Karpas-422 (cell line): ENCODE results near the gene HES7. TPM values are rescaled to one million over a fixed set of nuclear protein-coding genes. Genes with fewer than 3 reads are reported as not detected.
A peak's percentile ranks its signal among the peaks of the same experiment; 100 is the strongest.

ENCODE experiments used
- DNase-seq: peaks from one replicate; pipeline ENCODE4 v3.0.0-alpha.2; 2015
- H2AFZ ChIP-seq: fragments of 200-600 bp; sonication (generic); 2 replicates; pipeline ENCODE4 v1.6.1; 2014; ENCODE audit warnings: antibody characterized with exemption, low read length, mixed read lengths
- H3K27ac ChIP-seq: fragments of 200-600 bp; sonication (generic); 2 replicates; pipeline ENCODE4 v1.5.1; 2014; ENCODE audit warnings: mild to moderate bottlenecking, low read length, moderate library complexity
- H3K27me3 ChIP-seq: fragments of 200-600 bp; sonication (generic); 2 replicates; pipeline ENCODE4 v1.6.1; 2014; ENCODE audit warnings: low read length, mixed read lengths
- H3K36me3 ChIP-seq: fragments of 200-600 bp; sonication (generic); 2 replicates; pipeline ENCODE4 v1.6.1; 2014; ENCODE audit warnings: low read length, mixed read lengths; ENCODE audit not compliant: insufficient read depth
- H3K4me1 ChIP-seq: fragments of 200-600 bp; sonication (generic); 2 replicates; pipeline ENCODE4 v1.6.1; 2014; ENCODE audit warnings: mild to moderate bottlenecking, low read length, mixed read lengths
- H3K4me2 ChIP-seq: fragments of 200-600 bp; sonication (generic); 2 replicates; pipeline ENCODE4 v1.6.1; 2014; ENCODE audit warnings: low read length, low read depth, mild to moderate bottlenecking; ENCODE audit not compliant: poor library complexity, severe bottlenecking
- H3K4me3 ChIP-seq: fragments of 200-600 bp; sonication (generic); 2 replicates; pipeline ENCODE4 v1.5.1; 2014; ENCODE audit warnings: mild to moderate bottlenecking, antibody characterized with exemption, low read length, mixed read lengths
- H3K79me2 ChIP-seq: fragments of 200-600 bp; sonication (generic); 2 replicates; pipeline ENCODE4 v1.6.1; 2014; ENCODE audit warnings: mild to moderate bottlenecking, low read length, mixed read lengths
- H3K9ac ChIP-seq: fragments of 200-600 bp; sonication (generic); 2 replicates; pipeline ENCODE4 v1.6.0; 2014; ENCODE audit warnings: low read length
- H3K9me2 ChIP-seq: fragments of 200-600 bp; sonication (generic), shearing (Covaris generic); replicated peaks from 2 replicates; pipeline ENCODE4 v1.6.0; 2014; ENCODE audit warnings: mild to moderate bottlenecking, low read length, moderate library complexity; ENCODE audit not compliant: insufficient read depth
- H3K9me3 ChIP-seq: fragments of 300-700, 200-600 bp; sonication (generic); 2 replicates; pipeline ENCODE4 v1.6.1; 2014; ENCODE audit warnings: low read length, mixed read lengths
- H4K20me1 ChIP-seq: fragments of 200-600 bp; sonication (generic); 2 replicates; pipeline ENCODE4 v1.6.1; 2014; ENCODE audit warnings: mild to moderate bottlenecking, antibody characterized with exemption, low read length, low read depth; ENCODE audit not compliant: insufficient read depth
- total RNA-seq: library from RNA; depleted of rRNA; stranded (reverse); fragments of >200 nt; shearing (Covaris generic); gene quantifications from 2 replicates; pipeline ENCODE4 v1.2.3, GENCODE V29; 2014; ENCODE audit warnings: low replicate concordance

Gene HES7
- total RNA-seq, 1 experiment from 2014 or later: 0.37 TPM

- H3K4me1 ChIP-seq: peaks cover 2% of the 10 kb centered on the region; the same call in 1 of the 2 replicates
- H2AFZ ChIP-seq: no peak overlapping the region
- no peaks in the 10 kb centered on the region for H3K36me3 ChIP-seq
- DNase-seq: no peak
- H3K4me3 ChIP-seq: no peak overlapping the region
- H3K27ac ChIP-seq: no peak overlapping the region
- H3K9me2 ChIP-seq: no peaks in the 10 kb centered on the region
- H3K9ac ChIP-seq: no peak overlapping the region
- no peaks in the 10 kb centered on the region for H4K20me1 ChIP-seq
- H3K79me2 ChIP-seq: no peaks in the 10 kb centered on the region
- no peak overlapping the region for H3K4me2 ChIP-seq
- no peaks in the 10 kb centered on the region for H3K9me3 ChIP-seq
- no peaks in the 10 kb centered on the region for H3K27me3 ChIP-seq
These were observed 23.8 kb downstream of the HES7 start for GRCh38 chr17:8100111-8100510.

GRCh38 chr17:8096541-8096940, 27.4 kb downstream of the HES7 start:
- H3K4me1 ChIP-seq: peaks cover 4% of the 10 kb centered on the region
- no peak overlapping the region for H3K27ac ChIP-seq
- no peaks in the 10 kb centered on the region for H4K20me1 ChIP-seq
- no peaks in the 10 kb centered on the region for H3K36me3 ChIP-seq
- H3K4me2 ChIP-seq: no peak overlapping the region
- H3K9ac ChIP-seq: no peak overlapping the region
- H3K27me3 ChIP-seq: no peaks in the 10 kb centered on the region
- no peaks in the 10 kb centered on the region for H3K79me2 ChIP-seq
- H3K9me3 ChIP-seq: no peaks in the 10 kb centered on the region
- H2AFZ ChIP-seq: no peak overlapping the region
- DNase-seq: no peak
- H3K4me3 ChIP-seq: no peak overlapping the region
- no peaks in the 10 kb centered on the region for H3K9me2 ChIP-seq

GRCh38 chr17:8095361-8095760, 28.5 kb downstream of the HES7 start:
- H2AFZ ChIP-seq: no peak overlapping the region
- H3K79me2 ChIP-seq: no peaks in the 10 kb centered on the region
- no peak overlapping the region for H3K4me3 ChIP-seq
- no peaks in the 10 kb centered on the region for H3K9me2 ChIP-seq
- no peaks in the 10 kb centered on the region for H3K36me3 ChIP-seq
- no peak overlapping the region for H3K27ac ChIP-seq
- DNase-seq: no peak
- no peaks in the 10 kb centered on the region for H3K27me3 ChIP-seq
- H3K4me2 ChIP-seq: no peak overlapping the region
- H3K9ac ChIP-seq: no peak overlapping the region
- no peaks in the 10 kb centered on the region for H4K20me1 ChIP-seq
- peaks cover 16% of the 10 kb centered on the region for H3K4me1 ChIP-seq
- H3K9me3 ChIP-seq: no peaks in the 10 kb centered on the region

GRCh38 chr17:8091033-8091687, 32.7 kb downstream of the HES7 start:
- H2AFZ ChIP-seq: peak overlapping the region; percentile 68; the same call in 1 of the 2 replicates
- peaks cover 30% of the 10 kb centered on the region for H3K4me1 ChIP-seq
- no peaks in the 10 kb centered on the region for H3K36me3 ChIP-seq
- H3K9me3 ChIP-seq: no peaks in the 10 kb centered on the region
- no peaks in the 10 kb centered on the region for H3K9me2 ChIP-seq
- peak; percentile 97 for DNase-seq
- H4K20me1 ChIP-seq: no peaks in the 10 kb centered on the region
- peak overlapping the region; percentile 88 for H3K4me2 ChIP-seq
- H3K27me3 ChIP-seq: no peaks in the 10 kb centered on the region
- peak overlapping the region; percentile 63 for H3K9ac ChIP-seq
- H3K4me3 ChIP-seq: peak overlapping the region; percentile 61; the same call in 1 of the 2 replicates
- H3K27ac ChIP-seq: no peak overlapping the region
- no peaks in the 10 kb centered on the region for H3K79me2 ChIP-seq

GRCh38 chr17:8089728-8090127, 34.2 kb downstream of the HES7 start:
- DNase-seq: no peak
- H3K36me3 ChIP-seq: no peaks in the 10 kb centered on the region
- no peak overlapping the region for H3K4me2 ChIP-seq
- no peaks in the 10 kb centered on the region for H4K20me1 ChIP-seq
- no peaks in the 10 kb centered on the region for H3K79me2 ChIP-seq
- H3K9ac ChIP-seq: no peak overlapping the region
- no peaks in the 10 kb centered on the region for H3K9me2 ChIP-seq
- H3K4me1 ChIP-seq: peaks cover 30% of the 10 kb centered on the region
- H3K27ac ChIP-seq: no peak overlapping the region
- no peaks in the 10 kb centered on the region for H3K9me3 ChIP-seq
- no peaks in the 10 kb centered on the region for H3K27me3 ChIP-seq
- no peak overlapping the region for H2AFZ ChIP-seq
- no peak overlapping the region for H3K4me3 ChIP-seq

- Histone ChIP-seq H3K9ac (no peak overlapping the region), H3K36me3 (no peaks in the 10 kb centered on the region), H3K4me2 (no peak overlapping the region), H3K4me3 (no peak overlapping the region), H3K4me1 (peaks cover 30% of the 10 kb centered on the region), H4K20me1 (no peaks in the 10 kb centered on the region), H3K79me2 (no peaks in the 10 kb centered on the region), H2AFZ (no peak overlapping the region), H3K27ac (no peak overlapping the region), H3K9me3 (no peaks in the 10 kb centered on the region), H3K27me3 (no peaks in the 10 kb centered on the region), H3K9me2 (no peaks in the 10 kb centered on the region)
- DNase-seq: no peak
These were observed 36.0 kb downstream of the HES7 start for GRCh38 chr17:8087952-8088230.

- Histone ChIP-seq H3K9me3 (no peaks in the 10 kb centered on the region), H3K4me3 (no peak within 1 kb of the TSS), H3K4me2 (no peak within 1 kb of the TSS), H4K20me1 (no peaks in the 10 kb centered on the region), H3K27me3 (no peaks in the 10 kb centered on the region), H3K4me1 (peaks cover 30% of the 10 kb centered on the region), H3K36me3 (no peaks in the 10 kb centered on the region), H2AFZ (no peak within 1 kb of the TSS), H3K79me2 (no peaks in the 10 kb centered on the region), H3K27ac (no peak within 1 kb of the TSS), H3K9me2 (no peaks in the 10 kb centered on the region), H3K9ac (no peak within 1 kb of the TSS)
- no peak for DNase-seq
These were observed 36.6 kb downstream of the HES7 start, which contains the start of gene ALOX12B for GRCh38 chr17:8087075-8087951. TSS of gene ALOX12B (minus strand) at chr17:8087716. CDS start at chr17:8087442, 274 bp downstream.

- Histone ChIP-seq H3K27ac (no peak overlapping the region), H3K9me3 (no peaks in the 10 kb centered on the region), H3K9me2 (no peaks in the 10 kb centered on the region), H3K4me1 (peaks cover 21% of the 10 kb centered on the region), H3K27me3 (no peaks in the 10 kb centered on the region), H3K79me2 (no peaks in the 10 kb centered on the region), H2AFZ (no peak overlapping the region), H3K4me2 (no peak overlapping the region), H4K20me1 (peaks cover 9% of the 10 kb centered on the region), H3K4me3 (no peak overlapping the region), H3K36me3 (no peaks in the 10 kb centered on the region), H3K9ac (no peak overlapping the region)
- DNase-seq: no peak
These were observed 39.7 kb downstream of the HES7 start for GRCh38 chr17:8084250-8084649.
